Stimulated activated CD8-positive, alpha-beta memory T cell treated with anti-CD3 and anti-CD28 coated beads, Interleukin-12 subunit alpha, Interleukin-12 subunit beta, amount 100 ng/mL, for 1 hour (primary cell): ENCODE data around the gene CEACAM16.
A peak's percentile ranks its signal among the peaks of the same experiment; 100 is the strongest.
"Not testable (repeated sequence)": the region's sequence is repeated elsewhere in the genome, so short reads cannot be mapped to it uniquely, and the experiment has no call there.

Experiments
- DNase-seq: peaks from one replicate; pipeline ENCODE4 v3.0.0-alpha.2; 2020; ENCODE audit warnings: low read depth

CEACAM16 gene

GRCh38 chr19:44677019-44677811, 21.7 kb upstream of the CEACAM16 start:
- DNase-seq = no peak

- no peak for DNase-seq
Measured at GRCh38 chr19:44680536-44680935, 18.4 kb upstream of the CEACAM16 start.

GRCh38 chr19:44681992-44682790, 16.8 kb upstream of the CEACAM16 start:
- no peak for DNase-seq

GRCh38 chr19:44682807-44683206, 16.1 kb upstream of the CEACAM16 start:
- no peak for DNase-seq

GRCh38 chr19:44683434-44684210, 15.3 kb upstream of the CEACAM16 start:
- DNase-seq = no peak

GRCh38 chr19:44684396-44684795, 14.6 kb upstream of the CEACAM16 start:
- DNase-seq = not testable (repeated sequence)

GRCh38 chr19:44684892-44685863, 13.8 kb upstream of the CEACAM16 start:
- DNase-seq = no peak

GRCh38 chr19:44685877-44686276, 13.1 kb upstream of the CEACAM16 start:
- DNase-seq = no peak

- no peak for DNase-seq
Measured at GRCh38 chr19:44686896-44687295, 12.1 kb upstream of the CEACAM16 start.

- no peak for DNase-seq
Measured at GRCh38 chr19:44687888-44688287, 11.1 kb upstream of the CEACAM16 start.

GRCh38 chr19:44689290-44690130, 9.4 kb upstream of the CEACAM16 start:
- peak; percentile 73 for DNase-seq

GRCh38 chr19:44690131-44690440, 8.9 kb upstream of the CEACAM16 start:
- DNase-seq = no peak

GRCh38 chr19:44692379-44692721, 6.6 kb upstream of the CEACAM16 start:
- DNase-seq = no peak

- no peak for DNase-seq
Measured at GRCh38 chr19:44694184-44694579, 4.8 kb upstream of the CEACAM16 start.

GRCh38 chr19:44696939-44697669, 1.8 kb upstream of the CEACAM16 start:
- DNase-seq = no peak

- no peak for DNase-seq
Measured at GRCh38 chr19:44697670-44698034, 1.3 kb upstream of the CEACAM16 start.

GRCh38 chr19:44700547-44700946, 1.6 kb downstream of the CEACAM16 start:
- no peak for DNase-seq

- no peak for DNase-seq
Measured at GRCh38 chr19:44701228-44701627, 2.3 kb downstream of the CEACAM16 start.

GRCh38 chr19:44702551-44703176, 3.7 kb downstream of the CEACAM16 start:
- no peak for DNase-seq
